Thyroid gland (tissue), 4 donors: Measurements from ENCODE around the gene SNX2.

Experiments
- POLR2A ChIP-seq, 2 donors: fragments of 450-650 bp; IDR thresholded peaks; one replicate each; pipeline ENCODE4 v1.6.1; 2017; ENCODE audit warnings: antibody characterized with exemption in 2 of 2, mild to moderate bottlenecking in 2 of 2, moderate library complexity in 1 of 2
- TF ChIP-seq, protein P1 (sequence below), 6 experiments: fragments of 200-600 bp in 3 of 6; fragments of 450-650 bp in 3 of 6; sonication (generic) in 3 of 6; IDR thresholded peaks; one replicate each; pipeline ENCODE4 v1.5.1; 2016 to 2019; ENCODE audit warnings: antibody characterized with exemption in 6 of 6, mild to moderate bottlenecking in 2 of 6, inconsistent platforms in 1 of 6, moderate library complexity in 1 of 6

DNA sequence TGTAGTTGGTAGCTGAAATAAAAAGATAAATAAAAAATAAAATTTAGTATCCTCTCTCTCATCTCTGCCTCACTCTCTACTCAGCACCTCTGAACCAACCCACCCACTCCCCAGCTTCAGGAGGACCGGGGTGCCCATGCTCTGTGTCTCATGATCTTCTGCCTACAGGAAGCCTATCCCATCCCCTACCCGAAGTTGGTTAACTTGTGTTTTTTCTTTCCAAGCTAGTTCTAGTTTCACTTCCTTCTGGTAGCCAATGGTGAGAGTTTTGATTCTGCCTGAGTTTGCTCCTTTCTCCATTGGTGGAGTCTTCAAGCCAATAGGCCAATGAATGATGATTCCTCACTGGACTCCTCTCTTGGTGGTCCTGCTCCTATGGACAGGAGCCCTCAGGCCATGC, 102.6 kb downstream of the SNX2 start:
- no peak for TF ChIP-seq POLR2A (IDR thresholded peaks at IDR 0.05)
- TF ChIP-seq, protein P1, sequence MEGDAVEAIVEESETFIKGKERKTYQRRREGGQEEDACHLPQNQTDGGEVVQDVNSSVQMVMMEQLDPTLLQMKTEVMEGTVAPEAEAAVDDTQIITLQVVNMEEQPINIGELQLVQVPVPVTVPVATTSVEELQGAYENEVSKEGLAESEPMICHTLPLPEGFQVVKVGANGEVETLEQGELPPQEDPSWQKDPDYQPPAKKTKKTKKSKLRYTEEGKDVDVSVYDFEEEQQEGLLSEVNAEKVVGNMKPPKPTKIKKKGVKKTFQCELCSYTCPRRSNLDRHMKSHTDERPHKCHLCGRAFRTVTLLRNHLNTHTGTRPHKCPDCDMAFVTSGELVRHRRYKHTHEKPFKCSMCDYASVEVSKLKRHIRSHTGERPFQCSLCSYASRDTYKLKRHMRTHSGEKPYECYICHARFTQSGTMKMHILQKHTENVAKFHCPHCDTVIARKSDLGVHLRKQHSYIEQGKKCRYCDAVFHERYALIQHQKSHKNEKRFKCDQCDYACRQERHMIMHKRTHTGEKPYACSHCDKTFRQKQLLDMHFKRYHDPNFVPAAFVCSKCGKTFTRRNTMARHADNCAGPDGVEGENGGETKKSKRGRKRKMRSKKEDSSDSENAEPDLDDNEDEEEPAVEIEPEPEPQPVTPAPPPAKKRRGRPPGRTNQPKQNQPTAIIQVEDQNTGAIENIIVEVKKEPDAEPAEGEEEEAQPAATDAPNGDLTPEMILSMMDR (IDR thresholded peaks at IDR 0.05) = no peak
